ENCODE data around the gene NUP58. TPM values are rescaled to one million over a fixed set of nuclear protein-coding genes. Genes with fewer than 3 reads are reported as not detected.

Gene NUP58
- total and polyA plus RNA-seq, 9 of the 15 experiments (the other 6 are each of a cell fraction or from before 2014, with no cell fraction given): 12.5 to 98.0 (median 42.6) TPM

GRCh38 chr13:25280396-25280795, 21.0 kb upstream of the NUP58 start (continued):
- no peak for TF ChIP-seq ZNF639 (CRISPR knock-in tag; conservative IDR thresholded peaks at IDR 0.05 in 1 of 2, IDR thresholded peaks at IDR 0.05 in 1 of 2)
- no peak for TF ChIP-seq ZNF644 (tag; IDR thresholded peaks at IDR 0.05; ENCODE audit: low read depth)

GRCh38 chr13:25281193-25281934, 20.1 kb upstream of the NUP58 start:
- BruUV-seq (replicated peaks): no TSS peak
- no peak for FAIRE-seq
- H3K79me2 ChIP-seq (ENCODE audit: control insufficient read depth, insufficient read depth, low read length): peaks cover 8% of the 10 kb centered on the region; the same call in 2 of the 3 replicates
- intact Hi-C loops (cut with micrococcal nuclease): no loop called here
- H4K20me1 ChIP-seq (replicated peaks; ENCODE audit: control insufficient read depth, insufficient read depth, low read length): no peaks in the 10 kb centered on the region
- H3K4me3 ChIP-seq: no peak overlapping the region
- no peak overlapping the region for H3K27ac ChIP-seq (ENCODE audit: extremely low read depth, low read depth, low read length)
- POLR2A ChIA-PET: no interaction called here
- no peak for DNase-seq (ENCODE audit: extremely low read depth in 1 of 4, low spot score in 3 of 4)
- no peaks in the 10 kb centered on the region for H3K9me3 ChIP-seq (replicated peaks; ENCODE audit: control insufficient read depth, insufficient read depth, low read depth, low read length)
- H3K36me3 ChIP-seq (ENCODE audit: control insufficient read depth, insufficient read depth, low read length): no peaks in the 10 kb centered on the region
- in situ Hi-C loops (cut with MboI): no loop called here
- ATAC-seq: peak; percentile 83
- H3K27me3 ChIP-seq (ENCODE audit: control insufficient read depth in 2 of 2, insufficient read depth in 2 of 2, low read length in 2 of 2): no peaks in the 10 kb centered on the region
- no peak overlapping the region for H3K4me2 ChIP-seq (ENCODE audit: insufficient read depth, low read length)
- H3K4me1 ChIP-seq (replicated peaks in 1 of 2; ENCODE audit: control insufficient read depth in 2 of 2, insufficient read depth in 2 of 2, low read length in 2 of 2): peaks cover 0 to 3% of the 10 kb centered on the region in 2 experiments; a peak in 2 of 5 replicates
- H3K9me1 ChIP-seq (ENCODE audit: control insufficient read depth, insufficient read depth, low read length): no peaks in the 10 kb centered on the region
- no peak overlapping the region for H2AFZ ChIP-seq (ENCODE audit: low read depth, low read length)
- CTCF ChIA-PET (ENCODE audit: low intra/inter-chr PET ratio): no interaction called here
- no peak overlapping the region for H3K9ac ChIP-seq (ENCODE audit: insufficient read depth in 1 of 2, low read depth in 2 of 2, low read length in 2 of 2)
- WGBS (ENCODE audit: insufficient coverage, low coverage, missing lambda C conversion rate): 14% methylated on average over 2 of the region's 4 CpGs
- TF ChIP-seq HSF4 (CRISPR knock-in tag; IDR thresholded peaks at IDR 0.05; ENCODE audit: borderline replicate concordance) (no peak), YBX1 (IDR thresholded peaks at IDR 0.05) (no peak), KHSRP (IDR thresholded peaks at IDR 0.05) (no peak), POLR2H (tag; IDR thresholded peaks at IDR 0.05; ENCODE audit: low read depth) (no peak), HMGN3 (IDR thresholded peaks at IDR 0.05; ENCODE audit: borderline replicate concordance, extremely low read depth, insufficient read length, low read depth, low read length) (no peak), MAFG (tag; conservative IDR thresholded peaks at IDR 0.05) (peak; percentile 46; the same call in 1 of the 2 replicates), RBM39 (optimal IDR thresholded peaks at IDR 0.05; ENCODE audit: low read depth, low read length) (no peak), TAF9B (IDR thresholded peaks at IDR 0.05; ENCODE audit: partially characterized antibody) (no peak), ZNF512 (tag; IDR thresholded peaks at IDR 0.05) (peak; percentile 71; the same call in 1 of the 2 replicates), NR2F6 (CRISPR knock-in tag; IDR thresholded peaks at IDR 0.05) (no peak), CHD4 (IDR thresholded peaks at IDR 0.05; ENCODE audit: insufficient read depth, insufficient replicate concordance, low read depth, low read length, poor library complexity, severe bottlenecking) (no peak), ZNF384 (IDR thresholded peaks at IDR 0.05; ENCODE audit: low read depth, low read length) (no peak), ZNF316 (IDR thresholded peaks at IDR 0.05) (peak; percentile 12; the same call in 1 of the 2 replicates), SMAD3 (CRISPR knock-in tag; conservative IDR thresholded peaks at IDR 0.05) (no peak), HCFC1 (IDR thresholded peaks at IDR 0.05; ENCODE audit: low read depth, low read length) (no peak), SREBF2 (CRISPR knock-in tag; IDR thresholded peaks at IDR 0.05) (no peak), RNF2 (IDR thresholded peaks at IDR 0.05) (no peak)
